Stimulated activated memory B cell treated with anti-CD40 and anti-IgM and Interleukin-4, amounts not matched to agents 10 μg/mL and 1 μg/mL and 100 μg/mL, for 72 hours (primary cell): ENCODE results near the gene MYCBP.
"Not testable (repeated sequence)": the region's sequence is repeated elsewhere in the genome, so short reads cannot be mapped to it uniquely, and the experiment has no call there.

ENCODE experiments used
- ATAC-seq: fragments of 150-1000 bp; cut with Tn5 transposase; 2 replicates; pipeline ENCODE4 v1.10.0; 2021
- H3K27ac Mint-ChIP-seq: one replicate; pipeline ENCODE4 v1.8.0; 2022; ENCODE audit warnings: mild to moderate bottlenecking, mixed read lengths
- H3K27me3 Mint-ChIP-seq: one replicate; pipeline ENCODE4 v1.8.0; 2022; ENCODE audit warnings: mixed read lengths
- H3K36me3 Mint-ChIP-seq: one replicate; pipeline ENCODE4 v1.8.0; 2022; ENCODE audit warnings: mixed read lengths
- H3K4me1 Mint-ChIP-seq: one replicate; pipeline ENCODE4 v1.8.0; 2022; ENCODE audit warnings: mixed read lengths
- H3K4me3 Mint-ChIP-seq: one replicate; pipeline ENCODE4 v1.8.0; 2022; ENCODE audit warnings: mild to moderate bottlenecking, moderate library complexity, mixed read lengths
- H3K9me3 Mint-ChIP-seq: one replicate; pipeline ENCODE4 v1.8.0; 2022; ENCODE audit warnings: mixed read lengths

The MYCBP gene

DNA sequence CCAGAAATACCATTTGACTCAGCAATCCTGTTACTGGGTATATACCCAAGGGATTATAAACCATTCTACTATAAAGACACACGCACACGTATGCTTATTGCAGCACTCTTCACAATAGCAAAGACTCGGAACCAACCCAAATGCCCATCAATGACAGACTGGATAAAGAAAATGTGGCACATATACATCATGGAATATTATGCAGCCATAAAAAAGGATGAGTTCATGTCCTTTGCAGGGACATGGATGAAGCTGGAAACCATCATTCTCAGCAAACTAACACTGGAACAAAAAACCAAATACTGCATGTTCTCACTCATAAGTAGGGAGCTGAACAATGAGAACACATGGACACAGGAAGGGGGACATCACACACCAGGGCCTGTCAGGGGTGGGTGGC lies 28.1 kb downstream of the MYCBP start:
- not testable (repeated sequence) for H3K4me3 Mint-ChIP-seq, H3K9me3 Mint-ChIP-seq, H3K27me3 Mint-ChIP-seq, H3K27ac Mint-ChIP-seq, ATAC-seq
- H3K36me3 Mint-ChIP-seq = peaks cover 53% of the 10 kb centered on the region
- peaks cover 18% of the 10 kb centered on the region for H3K4me1 Mint-ChIP-seq

- H3K4me3 Mint-ChIP-seq = no peak overlapping the region
- H3K9me3 Mint-ChIP-seq = no peaks in the 10 kb centered on the region
- H3K4me1 Mint-ChIP-seq = peaks cover 8% of the 10 kb centered on the region
- ATAC-seq = no peak
- H3K27me3 Mint-ChIP-seq = no peaks in the 10 kb centered on the region
- no peak overlapping the region for H3K27ac Mint-ChIP-seq
- peaks cover 50% of the 10 kb centered on the region for H3K36me3 Mint-ChIP-seq
Observed at GRCh38 chr1:38840281-38840680, 32.9 kb downstream of the MYCBP start.

DNA sequence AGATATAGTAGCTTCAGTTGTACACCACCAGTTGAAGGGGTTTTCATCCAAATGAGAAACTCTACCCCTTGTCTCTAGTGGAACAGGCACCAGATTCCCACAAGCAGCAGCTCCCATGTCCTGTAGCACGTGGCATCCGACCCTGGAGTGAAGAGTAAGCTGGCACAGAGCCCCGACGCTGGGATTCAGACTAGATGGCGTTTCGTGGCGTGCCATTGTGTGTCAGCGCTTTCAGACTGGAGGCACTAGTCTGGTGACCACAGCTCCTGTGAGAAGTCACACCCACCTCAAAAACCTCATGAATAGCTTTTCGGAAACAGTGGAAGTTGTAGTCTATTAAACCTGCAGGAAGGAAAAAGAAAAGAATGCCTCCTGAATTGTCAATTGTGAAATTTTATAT lies 33.8 kb downstream of the MYCBP start:
- Mint-ChIP-seq H3K9me3 (no peaks in the 10 kb centered on the region), H3K4me3 (no peak overlapping the region), H3K27ac (no peak overlapping the region), H3K36me3 (peaks cover 40% of the 10 kb centered on the region), H3K4me1 (peaks cover 6% of the 10 kb centered on the region), H3K27me3 (no peaks in the 10 kb centered on the region)
- ATAC-seq = no peak

GRCh38 chr1:38836316-38836715 lies 36.8 kb downstream of the MYCBP start:
- H3K4me3 Mint-ChIP-seq, H3K27me3 Mint-ChIP-seq, H3K27ac Mint-ChIP-seq, ATAC-seq, H3K9me3 Mint-ChIP-seq, H3K4me1 Mint-ChIP-seq: not testable (repeated sequence)
- H3K36me3 Mint-ChIP-seq = peaks cover 27% of the 10 kb centered on the region

DNA sequence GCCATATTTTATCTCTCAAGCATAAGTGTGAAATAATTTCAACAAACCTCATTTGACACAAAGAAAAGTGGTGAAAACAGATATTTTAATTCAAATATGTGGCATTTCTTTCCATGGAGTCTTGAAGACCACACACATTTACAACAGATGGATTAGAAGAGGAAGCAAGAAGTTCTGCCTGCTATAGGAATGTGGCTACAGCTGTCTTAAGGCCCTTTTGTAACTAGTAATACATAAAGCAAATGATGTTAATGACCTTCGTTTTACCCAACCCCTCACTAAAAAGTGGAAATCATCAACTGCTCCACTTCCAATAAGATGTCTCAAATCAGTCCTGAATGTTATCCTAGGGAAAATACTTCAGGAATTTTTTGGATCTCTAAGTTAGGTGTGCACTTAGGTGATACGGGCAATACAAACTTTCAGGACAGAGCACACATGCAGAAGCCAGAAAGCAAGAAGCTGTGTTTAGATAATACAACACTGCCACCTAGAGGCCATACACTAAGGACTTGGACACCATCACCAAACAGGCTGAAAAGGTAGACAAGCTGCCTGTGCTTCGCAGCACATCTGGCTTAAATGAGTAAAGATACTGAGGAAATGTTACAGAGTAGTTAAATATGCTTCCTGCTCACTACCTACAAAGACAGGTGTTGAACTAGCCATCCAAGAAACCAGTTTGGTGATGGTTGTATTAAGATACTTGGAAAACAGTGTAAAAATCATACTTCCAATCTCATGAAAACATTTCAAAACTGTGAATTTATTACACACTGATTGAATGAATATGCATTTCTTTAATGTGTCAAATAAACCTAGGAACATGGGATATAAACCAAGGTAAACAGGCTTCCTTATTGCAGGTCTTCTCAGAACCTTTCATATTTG lies 38.0 kb downstream of the MYCBP start:
- Mint-ChIP-seq H3K27me3 (peaks cover 11% of the 10 kb centered on the region), H3K27ac (no peak overlapping the region), H3K4me3 (no peak overlapping the region), H3K36me3 (peaks cover 22% of the 10 kb centered on the region), H3K4me1 (no peaks in the 10 kb centered on the region), H3K9me3 (no peaks in the 10 kb centered on the region)
- ATAC-seq = peak; percentile 90

GRCh38 chr1:38834221-38834782 lies 38.8 kb downstream of the MYCBP start:
- peaks cover 18% of the 10 kb centered on the region for H3K27me3 Mint-ChIP-seq
- no peak overlapping the region for H3K27ac Mint-ChIP-seq

GRCh38 chr1:38833146-38833545 lies 40.0 kb downstream of the MYCBP start:
- no peaks in the 10 kb centered on the region for H3K4me1 Mint-ChIP-seq
- H3K27me3 Mint-ChIP-seq = peaks cover 24% of the 10 kb centered on the region
- ATAC-seq = no peak
- no peak overlapping the region for H3K27ac Mint-ChIP-seq
- H3K4me3 Mint-ChIP-seq = no peak overlapping the region
- H3K36me3 Mint-ChIP-seq = peaks cover 5% of the 10 kb centered on the region
- H3K9me3 Mint-ChIP-seq = no peaks in the 10 kb centered on the region

More at GRCh38 chr1:38834221-38834782, 38.8 kb downstream of the MYCBP start:
- Mint-ChIP-seq H3K4me1 (no peaks in the 10 kb centered on the region), H3K9me3 (no peaks in the 10 kb centered on the region), H3K4me3 (no peak overlapping the region), H3K36me3 (peaks cover 17% of the 10 kb centered on the region)
- ATAC-seq = no peak

- Mint-ChIP-seq H3K27me3 (peaks cover 24% of the 10 kb centered on the region), H3K36me3 (no peaks in the 10 kb centered on the region), H3K4me3 (no peak overlapping the region), H3K4me1 (no peaks in the 10 kb centered on the region), H3K9me3 (no peaks in the 10 kb centered on the region), H3K27ac (no peak overlapping the region)
- ATAC-seq = no peak
Observed at GRCh38 chr1:38832370-38832734, 40.8 kb downstream of the MYCBP start.

DNA sequence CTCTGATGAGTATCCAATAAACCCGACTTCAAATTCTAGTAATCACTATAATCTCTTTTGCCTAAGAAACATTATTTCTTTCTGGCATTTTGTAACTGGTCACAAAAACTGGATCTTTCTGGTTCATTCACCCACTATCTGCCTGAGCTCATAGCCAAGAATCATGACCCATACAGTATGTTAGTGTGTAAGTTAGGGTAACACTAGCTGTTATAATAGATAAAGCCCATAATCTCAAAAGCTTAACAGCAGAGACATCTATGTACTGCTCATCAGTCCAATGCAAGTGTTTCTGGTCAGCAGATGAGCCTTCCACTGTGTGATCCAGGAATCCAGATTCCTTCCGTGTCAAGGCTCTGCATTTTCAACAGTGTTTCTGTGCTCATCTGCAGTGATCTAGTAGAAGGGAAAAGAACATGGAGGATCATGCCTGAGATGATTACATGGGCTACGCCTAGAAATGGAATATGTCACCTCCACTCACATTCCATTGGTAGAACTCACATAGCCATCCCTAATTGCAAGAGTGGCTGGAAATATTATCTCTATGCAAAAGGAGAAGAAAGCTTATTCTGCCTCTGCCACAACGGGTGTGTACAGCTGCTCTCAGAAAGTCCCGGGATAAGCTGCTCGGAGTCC lies 41.3 kb downstream of the MYCBP start:
- Mint-ChIP-seq H3K36me3 (no peaks in the 10 kb centered on the region), H3K27me3 (peaks cover 24% of the 10 kb centered on the region), H3K27ac (no peak overlapping the region), H3K4me3 (no peak overlapping the region), H3K9me3 (no peaks in the 10 kb centered on the region), H3K4me1 (no peaks in the 10 kb centered on the region)
- ATAC-seq = no peak

DNA sequence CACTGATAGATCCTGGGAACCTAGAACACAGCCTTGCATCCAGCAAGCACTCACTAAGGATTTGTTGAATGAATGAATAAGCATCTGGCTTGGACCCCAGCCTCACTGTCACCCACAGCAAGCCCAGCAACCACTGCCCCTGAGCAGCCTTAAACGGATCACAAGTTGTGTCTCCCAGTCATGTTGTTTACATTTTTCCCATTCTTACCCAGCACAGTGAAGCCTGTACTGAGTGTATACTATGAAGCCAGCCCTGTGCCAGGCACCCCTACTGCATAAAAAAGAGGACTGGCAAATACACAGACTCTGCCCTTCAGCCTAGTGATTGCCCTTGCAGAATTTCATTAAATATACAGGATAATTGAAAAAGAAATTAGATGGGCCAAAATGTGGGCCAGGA lies 43.8 kb downstream of the MYCBP start:
- no peak for ATAC-seq
- H3K27me3 Mint-ChIP-seq = peaks cover 39% of the 10 kb centered on the region
- no peak overlapping the region for H3K4me3 Mint-ChIP-seq
- H3K27ac Mint-ChIP-seq = no peak overlapping the region
- no peaks in the 10 kb centered on the region for H3K36me3 Mint-ChIP-seq
- H3K4me1 Mint-ChIP-seq = peaks cover 7% of the 10 kb centered on the region
- no peaks in the 10 kb centered on the region for H3K9me3 Mint-ChIP-seq

GRCh38 chr1:38827318-38827717 lies 45.8 kb downstream of the MYCBP start:
- ATAC-seq = no peak
- no peaks in the 10 kb centered on the region for H3K36me3 Mint-ChIP-seq
- peaks cover 54% of the 10 kb centered on the region for H3K27me3 Mint-ChIP-seq
- H3K4me1 Mint-ChIP-seq = peaks cover 7% of the 10 kb centered on the region
- no peak overlapping the region for H3K4me3 Mint-ChIP-seq
- no peak overlapping the region for H3K27ac Mint-ChIP-seq
- H3K9me3 Mint-ChIP-seq = no peaks in the 10 kb centered on the region

- no peak overlapping the region for H3K4me3 Mint-ChIP-seq
- H3K9me3 Mint-ChIP-seq = no peaks in the 10 kb centered on the region
Observed at GRCh38 chr1:38826886-38827285, 46.3 kb downstream of the MYCBP start.

DNA sequence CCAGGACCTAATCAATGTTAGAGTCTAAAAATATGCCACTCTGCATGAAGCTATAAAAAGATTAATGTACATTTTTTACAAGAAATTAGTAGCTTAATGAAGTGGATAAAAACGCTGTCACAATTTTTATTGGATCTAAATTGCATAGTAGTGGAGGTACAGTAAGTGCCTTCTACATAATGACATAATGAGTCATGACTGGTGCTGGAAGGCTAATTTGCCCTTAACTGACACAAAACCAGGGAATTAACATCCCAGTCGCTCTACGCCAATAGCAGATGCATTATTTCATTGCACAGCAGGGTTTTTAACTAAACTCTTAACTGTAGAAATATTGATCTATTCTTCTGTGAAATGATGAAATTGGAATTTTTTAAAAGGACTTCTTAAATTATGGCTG lies 46.9 kb downstream of the MYCBP start:
- peaks cover 7% of the 10 kb centered on the region for H3K4me1 Mint-ChIP-seq
- no peaks in the 10 kb centered on the region for H3K9me3 Mint-ChIP-seq
- H3K27me3 Mint-ChIP-seq = peaks cover 62% of the 10 kb centered on the region
- no peak overlapping the region for H3K27ac Mint-ChIP-seq
- no peaks in the 10 kb centered on the region for H3K36me3 Mint-ChIP-seq
- ATAC-seq = no peak
- H3K4me3 Mint-ChIP-seq = no peak overlapping the region

More at GRCh38 chr1:38826886-38827285, 46.3 kb downstream of the MYCBP start:
- no peaks in the 10 kb centered on the region for H3K36me3 Mint-ChIP-seq
- peaks cover 7% of the 10 kb centered on the region for H3K4me1 Mint-ChIP-seq
- no peak overlapping the region for H3K27ac Mint-ChIP-seq
- no peak for ATAC-seq
- peaks cover 58% of the 10 kb centered on the region for H3K27me3 Mint-ChIP-seq

GRCh38 chr1:38820860-38821259 lies 52.3 kb downstream of the MYCBP start:
- Mint-ChIP-seq H3K4me3 (no peak overlapping the region), H3K27ac (no peak overlapping the region), H3K36me3 (no peaks in the 10 kb centered on the region), H3K9me3 (no peaks in the 10 kb centered on the region), H3K27me3 (peaks cover 73% of the 10 kb centered on the region), H3K4me1 (peaks cover 16% of the 10 kb centered on the region)
- ATAC-seq = no peak

GRCh38 chr1:38819516-38819915 lies 53.6 kb downstream of the MYCBP start:
- Mint-ChIP-seq H3K4me3 (no peak overlapping the region), H3K9me3 (no peaks in the 10 kb centered on the region), H3K27ac (no peak overlapping the region), H3K27me3 (peaks cover 74% of the 10 kb centered on the region), H3K36me3 (no peaks in the 10 kb centered on the region), H3K4me1 (peaks cover 13% of the 10 kb centered on the region)
- ATAC-seq = no peak

- Mint-ChIP-seq H3K36me3 (no peaks in the 10 kb centered on the region), H3K4me1 (peaks cover 13% of the 10 kb centered on the region), H3K9me3 (no peaks in the 10 kb centered on the region), H3K27me3 (peaks cover 74% of the 10 kb centered on the region), H3K27ac (no peak overlapping the region), H3K4me3 (no peak overlapping the region)
- ATAC-seq = no peak
Observed at GRCh38 chr1:38819040-38819439, 54.1 kb downstream of the MYCBP start.
